Fibroblast of lung (primary cell): ENCODE measurements around the gene RIC8B. TPM values are rescaled to one million over a fixed set of nuclear protein-coding genes. Genes with fewer than 3 reads are reported as not detected.

Experiments
- DNase-seq, 2 donors: peaks; one replicate each; pipeline versions ENCODE4 v3.0.0 to v3.0.0-alpha.2; 2010; ENCODE audit warnings: low read depth in 2 of 2
- H2AFZ ChIP-seq: 2 replicates; pipeline ENCODE4 v1.5.1; 2012; ENCODE audit warnings: low read length, control low read depth, inconsistent platforms
- H3K27ac ChIP-seq: 2 replicates; pipeline ENCODE4 v1.5.1; 2011; ENCODE audit warnings: low read length, control low read depth; ENCODE audit not compliant: insufficient read depth
- H3K27me3 ChIP-seq: 2 replicates; pipeline ENCODE4 v1.5.1; 2011; ENCODE audit warnings: mild to moderate bottlenecking, low read length; ENCODE audit not compliant: control insufficient read depth, insufficient read depth
- H3K36me3 ChIP-seq: 2 replicates; pipeline ENCODE4 v1.5.1; 2011; ENCODE audit warnings: low read length; ENCODE audit not compliant: control insufficient read depth, insufficient read depth
- H3K4me1 ChIP-seq: 2 replicates; pipeline ENCODE4 v1.5.1; 2011; ENCODE audit warnings: low read length; ENCODE audit not compliant: control insufficient read depth, insufficient read depth; ENCODE audit errors: extremely low read depth
- H3K4me2 ChIP-seq: 2 replicates; pipeline ENCODE4 v1.5.1; 2011; ENCODE audit warnings: low read length, control low read depth; ENCODE audit not compliant: insufficient read depth; ENCODE audit errors: extremely low read depth
- H3K4me3 ChIP-seq, 4 experiments: fragments of 200-600 bp in 1 of 4; sonication (generic) in 1 of 4; replicated peaks in 1 of 4; 2 replicates each; pipeline ENCODE4 v1.5.1; 2011 to 2016; ENCODE audit warnings: low read length in 4 of 4, low read depth in 3 of 4, mild to moderate bottlenecking in 3 of 4, control low read depth in 2 of 4, inconsistent platforms in 1 of 4, mixed read lengths in 1 of 4; ENCODE audit not compliant: insufficient read depth in 1 of 4; ENCODE audit errors: control extremely low read depth in 1 of 4
- H3K79me2 ChIP-seq: 2 replicates; pipeline ENCODE4 v1.5.1; 2012; ENCODE audit warnings: mild to moderate bottlenecking, low read length, inconsistent platforms; ENCODE audit not compliant: control insufficient read depth, insufficient read depth
- H3K9ac ChIP-seq: 2 replicates; pipeline ENCODE4 v1.5.1; 2011; ENCODE audit warnings: mild to moderate bottlenecking, low read length, control low read depth; ENCODE audit not compliant: insufficient read depth
- H3K9me3 ChIP-seq: 2 replicates; pipeline ENCODE4 v1.5.1; 2012; ENCODE audit warnings: low read depth, low read length; ENCODE audit not compliant: control insufficient read depth, insufficient read depth
- H4K20me1 ChIP-seq: 2 replicates; pipeline ENCODE4 v1.5.1; 2011; ENCODE audit warnings: low read length; ENCODE audit not compliant: control insufficient read depth, insufficient read depth; ENCODE audit errors: extremely low read depth
- EZH2 ChIP-seq: IDR thresholded peaks from 2 replicates; pipeline ENCODE4 v1.5.1; 2012; ENCODE audit warnings: low read length, control low read depth, mild to moderate bottlenecking; ENCODE audit errors: missing control alignments
- polyA plus RNA-seq, 2 donors: library from polyadenylated mRNA; depleted of rRNA in 1 of 2; stranded (reverse) in 1 of 2; unstranded in 1 of 2; fragments of >200 nt; gene quantifications; 2 replicates each; pipeline ENCODE4 v1.2.1, GENCODE V29; 2011 to 2012; ENCODE audit warnings: missing spikeins in 1 of 2
- total RNA-seq: library from RNA; depleted of rRNA; stranded (reverse); fragments of >200 nt; gene quantifications from 2 replicates; pipeline ENCODE4 v1.2.1, GENCODE V29; 2014
- TF ChIP-seq, protein P1 (sequence below), 2 donors: IDR thresholded peaks in 1 of 2; conservative IDR thresholded peaks in 1 of 2; 1 replicate in 1 of 2; 2 replicates in 1 of 2; pipeline ENCODE4 v1.5.1; 2011 to 2012; ENCODE audit warnings: low read length in 2 of 2, control low read depth in 1 of 2, inconsistent platforms in 1 of 2, low read depth in 1 of 2, mild to moderate bottlenecking in 1 of 2

Gene RIC8B
- total and polyA plus RNA-seq, 2 donors (not counting 1 experiment from before 2014, with no cell fraction given), result 9.2 to 11.6 TPM

DNA sequence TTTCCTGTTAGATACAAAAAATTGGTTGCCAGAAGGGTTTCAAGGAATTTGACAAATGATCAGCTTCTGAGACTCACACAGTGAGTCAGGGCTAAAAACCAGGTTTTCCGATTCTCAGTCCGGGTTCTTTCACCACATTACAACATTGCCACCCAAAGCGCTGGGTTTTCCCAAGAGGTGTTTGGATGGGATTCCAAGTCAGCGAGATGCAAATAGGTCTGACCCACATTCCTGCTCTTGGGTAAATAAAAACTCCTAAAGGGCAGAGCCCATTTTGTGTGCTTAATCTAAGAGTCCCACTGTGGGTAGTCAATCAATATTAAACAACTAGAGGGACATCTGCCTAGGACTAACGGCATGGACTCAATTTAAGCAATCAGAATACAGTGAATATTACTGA, 5.4 kb upstream of the RIC8B start:
- Histone ChIP-seq H2AFZ (no peak overlapping the region), H3K27ac (no peak overlapping the region), H3K27me3 (no peaks in the 10 kb centered on the region), H4K20me1 (no peaks in the 10 kb centered on the region), H3K79me2 (no peaks in the 10 kb centered on the region), H3K4me1 (no peaks in the 10 kb centered on the region), H3K4me2 (no peak overlapping the region), H3K9ac (no peak overlapping the region), H3K36me3 (no peaks in the 10 kb centered on the region), H3K4me3 (no peak overlapping the region), H3K9me3 (no peaks in the 10 kb centered on the region)
- TF ChIP-seq, protein P1, sequence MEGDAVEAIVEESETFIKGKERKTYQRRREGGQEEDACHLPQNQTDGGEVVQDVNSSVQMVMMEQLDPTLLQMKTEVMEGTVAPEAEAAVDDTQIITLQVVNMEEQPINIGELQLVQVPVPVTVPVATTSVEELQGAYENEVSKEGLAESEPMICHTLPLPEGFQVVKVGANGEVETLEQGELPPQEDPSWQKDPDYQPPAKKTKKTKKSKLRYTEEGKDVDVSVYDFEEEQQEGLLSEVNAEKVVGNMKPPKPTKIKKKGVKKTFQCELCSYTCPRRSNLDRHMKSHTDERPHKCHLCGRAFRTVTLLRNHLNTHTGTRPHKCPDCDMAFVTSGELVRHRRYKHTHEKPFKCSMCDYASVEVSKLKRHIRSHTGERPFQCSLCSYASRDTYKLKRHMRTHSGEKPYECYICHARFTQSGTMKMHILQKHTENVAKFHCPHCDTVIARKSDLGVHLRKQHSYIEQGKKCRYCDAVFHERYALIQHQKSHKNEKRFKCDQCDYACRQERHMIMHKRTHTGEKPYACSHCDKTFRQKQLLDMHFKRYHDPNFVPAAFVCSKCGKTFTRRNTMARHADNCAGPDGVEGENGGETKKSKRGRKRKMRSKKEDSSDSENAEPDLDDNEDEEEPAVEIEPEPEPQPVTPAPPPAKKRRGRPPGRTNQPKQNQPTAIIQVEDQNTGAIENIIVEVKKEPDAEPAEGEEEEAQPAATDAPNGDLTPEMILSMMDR (conservative IDR thresholded peaks at IDR 0.05 in 1 of 2, IDR thresholded peaks at IDR 0.05 in 1 of 2; ENCODE audit: low read depth in 1 of 2, low read length in 2 of 2), result no peak
- no peak for TF ChIP-seq EZH2
- peak; percentile 65 to 89 for DNase-seq

DNA sequence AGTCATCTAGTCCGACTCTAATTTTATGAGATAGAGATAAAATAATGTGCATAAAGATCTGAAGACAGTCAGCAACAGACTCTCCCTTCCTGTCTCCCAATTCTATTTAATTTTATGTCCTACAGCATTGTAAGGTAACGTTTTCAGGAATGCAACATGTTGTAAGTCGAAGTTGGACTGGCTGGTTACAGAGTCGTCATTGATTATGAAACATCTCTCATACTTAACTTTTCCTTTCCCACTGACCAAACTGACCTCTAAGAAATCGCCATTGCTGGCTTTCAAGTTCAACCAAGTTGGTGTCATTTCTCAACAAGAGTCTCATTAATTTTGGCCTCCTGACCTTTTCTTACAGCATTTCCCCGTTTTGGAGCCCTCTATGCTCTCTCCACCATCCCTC, 4.9 kb upstream of the RIC8B start:
- Histone ChIP-seq H3K36me3 (no peaks in the 10 kb centered on the region), H3K9me3 (no peaks in the 10 kb centered on the region), H3K4me1 (no peaks in the 10 kb centered on the region), H3K9ac (no peak overlapping the region), H3K27ac (no peak overlapping the region), H4K20me1 (no peaks in the 10 kb centered on the region), H2AFZ (no peak overlapping the region), H3K4me3 (no peak overlapping the region), H3K27me3 (no peaks in the 10 kb centered on the region), H3K79me2 (no peaks in the 10 kb centered on the region), H3K4me2 (no peak overlapping the region)
- no peak for TF ChIP-seq EZH2
- TF ChIP-seq, protein P1 (conservative IDR thresholded peaks at IDR 0.05 in 1 of 2, IDR thresholded peaks at IDR 0.05 in 1 of 2; ENCODE audit: low read depth in 1 of 2, low read length in 2 of 2), result no peak
- peak; percentile 11 to 35 for DNase-seq

DNA sequence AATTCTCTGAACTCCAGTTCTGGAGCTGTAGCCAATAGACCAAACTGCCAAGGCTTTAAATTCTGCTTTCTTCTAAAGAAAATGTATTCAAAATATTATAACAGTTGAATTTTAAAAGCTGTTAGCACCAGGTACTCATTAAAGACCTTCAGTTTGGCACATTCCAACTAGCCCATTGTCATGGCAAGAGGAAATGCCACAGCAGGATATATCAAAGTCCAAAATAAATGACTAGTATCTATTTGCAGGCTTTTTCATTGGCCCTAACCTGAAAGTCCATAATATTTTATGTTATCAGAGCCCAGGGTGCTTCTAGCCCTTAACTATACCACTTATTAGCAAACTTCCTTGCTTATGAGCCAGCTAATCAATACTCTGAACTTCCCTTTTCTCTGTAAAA, 3.1 kb upstream of the RIC8B start:
- Histone ChIP-seq H2AFZ (no peak overlapping the region), H3K36me3 (no peaks in the 10 kb centered on the region), H3K79me2 (peaks cover 18% of the 10 kb centered on the region), H3K27me3 (no peaks in the 10 kb centered on the region), H3K4me1 (no peaks in the 10 kb centered on the region), H4K20me1 (no peaks in the 10 kb centered on the region), H3K4me2 (no peak overlapping the region), H3K4me3 (no peak overlapping the region), H3K9ac (no peak overlapping the region), H3K9me3 (no peaks in the 10 kb centered on the region), H3K27ac (no peak overlapping the region)
- DNase-seq, result no peak
- TF ChIP-seq, protein P1 (conservative IDR thresholded peaks at IDR 0.05 in 1 of 2, IDR thresholded peaks at IDR 0.05 in 1 of 2; ENCODE audit: low read depth in 1 of 2, low read length in 2 of 2), result no peak
